Measurements from ENCODE around the gene PPP1R18. TPM values are rescaled to one million over a fixed set of nuclear protein-coding genes. Genes with fewer than 3 reads are reported as not detected.
A peak's percentile ranks its signal among the peaks of the same experiment; 100 is the strongest.
"Not testable (repeated sequence)": the region's sequence is repeated elsewhere in the genome, so short reads cannot be mapped to it uniquely, and the experiment has no call there.

Gene PPP1R18
- total RNA-seq, 1 donor from 2014 or later = 129 TPM

DNA sequence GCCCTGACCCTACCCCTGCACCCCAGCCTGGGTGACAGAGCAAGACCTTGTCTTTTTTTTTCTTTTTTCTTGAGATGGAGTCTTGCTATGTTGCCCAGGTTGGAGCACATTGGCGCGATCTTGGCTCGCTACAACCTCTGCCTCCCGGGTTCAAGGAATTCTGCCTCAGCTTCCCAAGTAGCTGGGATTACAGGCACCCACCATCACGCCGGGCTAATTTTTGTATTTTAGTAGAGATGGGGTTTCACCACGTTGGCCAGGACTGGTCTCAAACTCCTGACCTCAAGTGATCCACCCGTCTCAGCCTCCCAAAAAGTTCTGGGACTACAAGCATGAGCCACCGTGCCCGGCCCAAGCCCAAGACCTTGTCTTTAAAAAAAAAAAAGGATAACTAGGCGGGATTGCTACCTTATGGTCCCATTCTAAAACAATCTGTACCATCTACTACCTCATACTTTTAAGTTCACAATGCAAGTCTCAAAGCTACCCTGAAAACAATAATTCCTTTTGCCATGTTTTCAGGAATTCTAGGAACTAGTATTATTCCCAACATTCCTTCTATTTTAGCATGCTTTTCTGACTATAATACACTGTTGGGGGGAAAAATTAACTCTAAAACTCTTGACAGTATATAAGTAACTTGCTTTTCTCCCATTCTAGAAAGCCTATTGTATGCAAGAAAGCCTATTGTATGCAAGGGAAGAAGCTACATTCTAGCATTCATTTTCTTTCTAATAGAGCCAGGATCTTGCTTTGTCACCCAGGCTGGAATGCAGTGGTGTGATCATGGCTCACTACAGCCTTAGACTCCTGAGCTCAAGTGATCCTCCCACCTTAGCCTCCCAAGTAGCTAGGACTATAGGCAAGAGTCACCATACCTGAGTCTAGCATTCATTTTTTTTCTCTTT lies 40.3 kb upstream of the PPP1R18 start:
- no peak overlapping the region for H3K4me3 ChIP-seq (ENCODE audit: low read depth, low read length)
- H3K36me3 ChIP-seq (ENCODE audit: control insufficient read depth, insufficient read depth, low read length) = peaks cover 7% of the 10 kb centered on the region
- no peaks in the 10 kb centered on the region for H3K27me3 ChIP-seq (ENCODE audit: control insufficient read depth, insufficient read depth, low read length)
- TF ChIP-seq, protein P1, sequence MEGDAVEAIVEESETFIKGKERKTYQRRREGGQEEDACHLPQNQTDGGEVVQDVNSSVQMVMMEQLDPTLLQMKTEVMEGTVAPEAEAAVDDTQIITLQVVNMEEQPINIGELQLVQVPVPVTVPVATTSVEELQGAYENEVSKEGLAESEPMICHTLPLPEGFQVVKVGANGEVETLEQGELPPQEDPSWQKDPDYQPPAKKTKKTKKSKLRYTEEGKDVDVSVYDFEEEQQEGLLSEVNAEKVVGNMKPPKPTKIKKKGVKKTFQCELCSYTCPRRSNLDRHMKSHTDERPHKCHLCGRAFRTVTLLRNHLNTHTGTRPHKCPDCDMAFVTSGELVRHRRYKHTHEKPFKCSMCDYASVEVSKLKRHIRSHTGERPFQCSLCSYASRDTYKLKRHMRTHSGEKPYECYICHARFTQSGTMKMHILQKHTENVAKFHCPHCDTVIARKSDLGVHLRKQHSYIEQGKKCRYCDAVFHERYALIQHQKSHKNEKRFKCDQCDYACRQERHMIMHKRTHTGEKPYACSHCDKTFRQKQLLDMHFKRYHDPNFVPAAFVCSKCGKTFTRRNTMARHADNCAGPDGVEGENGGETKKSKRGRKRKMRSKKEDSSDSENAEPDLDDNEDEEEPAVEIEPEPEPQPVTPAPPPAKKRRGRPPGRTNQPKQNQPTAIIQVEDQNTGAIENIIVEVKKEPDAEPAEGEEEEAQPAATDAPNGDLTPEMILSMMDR (IDR thresholded peaks at IDR 0.05; ENCODE audit: insufficient read depth, low read length, poor library complexity, severe bottlenecking) = no peak
- no peak for DNase-seq (ENCODE audit: low read depth)

DNA sequence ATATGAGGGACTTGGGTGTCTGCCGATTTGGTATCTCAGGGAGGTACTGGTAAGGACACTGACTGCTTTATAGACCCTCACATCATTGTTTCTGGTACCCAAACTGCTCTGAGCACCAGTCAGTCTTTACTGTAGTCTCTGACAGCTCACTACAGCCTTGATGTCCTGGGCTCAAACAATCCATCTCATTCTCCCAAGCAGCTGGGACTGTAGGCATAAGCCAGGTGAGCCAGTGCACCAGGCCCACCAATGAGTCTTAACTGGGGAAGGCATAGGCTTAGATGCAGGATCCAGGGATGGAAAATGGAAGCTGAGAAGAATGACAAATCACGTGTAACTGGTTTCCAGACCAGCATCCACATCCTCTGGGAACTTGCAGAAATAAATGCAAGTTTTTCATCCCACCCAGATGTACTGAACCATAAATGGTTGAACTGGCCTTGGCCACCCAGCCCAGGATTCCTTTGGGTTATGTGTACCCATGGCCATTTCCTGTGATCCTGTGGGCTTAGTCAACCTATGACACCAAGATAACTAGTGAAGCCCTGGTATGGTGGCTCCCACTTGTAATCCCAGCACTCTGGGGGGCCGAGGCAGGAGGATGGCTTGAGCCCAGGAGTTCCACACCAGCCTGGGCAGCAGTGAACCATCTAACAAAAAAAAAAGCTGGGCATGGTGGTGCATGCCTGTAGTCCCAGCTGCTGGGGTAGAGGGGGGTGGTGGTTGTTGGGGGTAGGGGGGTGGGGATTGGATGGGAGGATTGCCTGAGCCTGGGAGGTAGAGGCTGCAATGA lies 39.5 kb upstream of the PPP1R18 start:
- Histone ChIP-seq H3K36me3 (ENCODE audit: control insufficient read depth, insufficient read depth, low read length) (peaks cover 8% of the 10 kb centered on the region), H3K4me3 (ENCODE audit: low read depth, low read length) (no peak overlapping the region), H3K27me3 (ENCODE audit: control insufficient read depth, insufficient read depth, low read length) (no peaks in the 10 kb centered on the region)
- DNase-seq (ENCODE audit: low read depth) = no peak
- TF ChIP-seq, protein P1 (IDR thresholded peaks at IDR 0.05; ENCODE audit: insufficient read depth, low read length, poor library complexity, severe bottlenecking) = no peak

DNA sequence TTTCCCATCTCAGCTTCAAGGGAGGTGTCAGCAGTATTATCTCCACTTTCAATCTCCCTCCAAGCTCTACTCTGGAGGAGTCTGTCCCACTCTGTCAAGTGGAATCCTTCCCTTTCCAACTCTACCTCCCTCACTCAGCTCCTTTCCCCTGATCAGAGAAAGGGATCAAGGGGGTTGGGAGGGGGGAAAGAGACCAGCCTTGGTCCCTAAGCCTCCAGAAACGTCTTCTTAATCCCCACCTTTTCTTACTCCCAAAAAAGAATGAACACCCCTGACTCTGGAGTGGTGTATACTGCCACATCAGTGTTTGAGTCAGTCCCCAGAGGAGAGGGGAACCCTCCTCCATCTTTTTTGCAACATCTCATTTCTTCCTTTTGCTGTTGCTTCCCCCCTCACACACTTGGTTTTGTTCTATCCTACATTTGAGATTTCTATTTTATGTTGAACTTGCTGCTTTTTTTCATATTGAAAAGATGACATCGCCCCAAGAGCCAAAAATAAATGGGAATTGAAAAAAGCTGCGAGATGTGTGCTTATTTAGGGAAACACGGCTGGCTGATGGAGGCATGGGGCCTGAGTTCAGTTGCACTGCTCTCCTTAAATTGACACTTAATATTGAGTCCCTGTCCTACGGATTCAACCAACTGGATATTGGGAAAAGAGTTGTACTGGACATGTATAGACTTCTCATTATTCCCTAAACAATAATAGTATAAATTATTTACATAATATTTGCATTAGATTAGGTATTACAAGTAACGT lies 38.6 kb upstream of the PPP1R18 start:
- Histone ChIP-seq H3K36me3 (ENCODE audit: control insufficient read depth, insufficient read depth, low read length) (peaks cover 6% of the 10 kb centered on the region), H3K4me3 (ENCODE audit: low read depth, low read length) (no peak overlapping the region), H3K27me3 (ENCODE audit: control insufficient read depth, insufficient read depth, low read length) (no peaks in the 10 kb centered on the region)
- no peak for DNase-seq (ENCODE audit: low read depth)
- TF ChIP-seq, protein P1 (IDR thresholded peaks at IDR 0.05; ENCODE audit: insufficient read depth, low read length, poor library complexity, severe bottlenecking) = no peak

DNA sequence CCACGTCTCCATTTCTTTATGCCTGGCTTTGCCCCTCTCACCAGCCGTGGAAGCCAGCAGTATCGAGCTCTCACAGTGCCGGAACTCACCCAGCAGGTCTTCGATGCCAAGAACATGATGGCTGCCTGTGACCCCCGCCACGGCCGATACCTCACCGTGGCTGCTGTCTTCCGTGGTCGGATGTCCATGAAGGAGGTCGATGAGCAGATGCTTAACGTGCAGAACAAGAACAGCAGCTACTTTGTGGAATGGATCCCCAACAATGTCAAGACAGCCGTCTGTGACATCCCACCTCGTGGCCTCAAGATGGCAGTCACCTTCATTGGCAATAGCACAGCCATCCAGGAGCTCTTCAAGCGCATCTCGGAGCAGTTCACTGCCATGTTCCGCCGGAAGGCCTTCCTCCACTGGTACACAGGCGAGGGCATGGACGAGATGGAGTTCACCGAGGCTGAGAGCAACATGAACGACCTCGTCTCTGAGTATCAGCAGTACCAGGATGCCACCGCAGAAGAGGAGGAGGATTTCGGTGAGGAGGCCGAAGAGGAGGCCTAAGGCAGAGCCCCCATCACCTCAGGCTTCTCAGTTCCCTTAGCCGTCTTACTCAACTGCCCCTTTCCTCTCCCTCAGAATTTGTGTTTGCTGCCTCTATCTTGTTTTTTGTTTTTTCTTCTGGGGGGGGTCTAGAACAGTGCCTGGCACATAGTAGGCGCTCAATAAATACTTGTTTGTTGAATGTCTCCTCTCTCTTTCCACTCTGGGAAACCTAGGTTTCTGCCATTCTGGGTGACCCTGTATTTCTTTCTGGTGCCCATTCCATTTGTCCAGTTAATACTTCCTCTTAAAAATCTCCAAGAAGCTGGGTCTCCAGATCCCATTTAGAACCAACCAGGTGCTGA lies 37.6 kb upstream of the PPP1R18 start:
- not testable (repeated sequence) for DNase-seq (ENCODE audit: low read depth); H3K36me3 ChIP-seq (ENCODE audit: control insufficient read depth, insufficient read depth, low read length); H3K4me3 ChIP-seq (ENCODE audit: low read depth, low read length); H3K27me3 ChIP-seq (ENCODE audit: control insufficient read depth, insufficient read depth, low read length)

DNA sequence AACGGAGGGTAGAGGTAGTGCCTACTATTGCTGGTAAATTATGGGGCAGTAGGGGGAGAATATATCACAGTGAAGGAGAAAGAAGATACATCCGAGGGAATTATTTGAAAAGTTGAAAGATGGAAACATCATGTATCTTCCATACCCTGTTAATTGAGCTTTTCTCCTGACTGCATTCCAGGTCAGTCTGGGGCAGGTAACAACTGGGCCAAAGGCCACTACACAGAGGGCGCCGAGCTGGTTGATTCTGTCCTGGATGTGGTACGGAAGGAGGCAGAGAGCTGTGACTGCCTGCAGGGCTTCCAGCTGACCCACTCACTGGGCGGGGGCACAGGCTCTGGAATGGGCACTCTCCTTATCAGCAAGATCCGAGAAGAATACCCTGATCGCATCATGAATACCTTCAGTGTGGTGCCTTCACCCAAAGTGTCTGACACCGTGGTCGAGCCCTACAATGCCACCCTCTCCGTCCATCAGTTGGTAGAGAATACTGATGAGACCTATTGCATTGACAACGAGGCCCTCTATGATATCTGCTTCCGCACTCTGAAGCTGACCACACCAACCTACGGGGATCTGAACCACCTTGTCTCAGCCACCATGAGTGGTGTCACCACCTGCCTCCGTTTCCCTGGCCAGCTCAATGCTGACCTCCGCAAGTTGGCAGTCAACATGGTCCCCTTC lies 36.9 kb upstream of the PPP1R18 start:
- H3K27me3 ChIP-seq (ENCODE audit: control insufficient read depth, insufficient read depth, low read length); H3K36me3 ChIP-seq (ENCODE audit: control insufficient read depth, insufficient read depth, low read length); DNase-seq (ENCODE audit: low read depth): not testable (repeated sequence)
- H3K4me3 ChIP-seq (ENCODE audit: low read depth, low read length) = peak overlapping the region; percentile 15

Data from kidney epithelial cell (primary cell).